NCI-H510A treated with DMSO at 0.1 percent for 48 hours (cell line): ENCODE measurements around the gene GLUL.
"Not testable (repeated sequence)": the region's sequence is repeated elsewhere in the genome, so short reads cannot be mapped to it uniquely, and the experiment has no call there.

Experiments
- DNase-seq: peaks from one replicate; lab custom pipeline; 2025; lab: John Stamatoyannopoulos, UW

GLUL gene

DNA sequence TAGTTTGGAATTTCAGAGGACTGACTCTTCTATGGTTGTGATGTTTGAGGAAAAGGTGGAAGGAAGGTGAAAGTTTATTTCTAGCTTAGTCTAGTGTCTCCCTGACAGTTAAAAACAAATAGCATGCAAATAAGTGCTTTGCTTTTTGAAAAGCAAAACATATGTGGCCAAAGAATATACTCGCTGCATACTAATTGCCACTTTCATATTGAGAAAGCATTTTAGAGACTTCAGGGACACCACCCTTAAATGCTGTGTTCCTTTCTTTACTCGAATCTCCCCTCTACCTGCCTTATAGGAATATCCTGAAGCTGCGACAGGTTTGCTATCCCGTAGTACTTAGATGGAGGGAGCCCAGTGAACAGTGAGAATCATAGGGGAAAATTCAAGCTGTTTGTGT, 23.2 kb downstream of the GLUL start:
- no peak for DNase-seq

DNA sequence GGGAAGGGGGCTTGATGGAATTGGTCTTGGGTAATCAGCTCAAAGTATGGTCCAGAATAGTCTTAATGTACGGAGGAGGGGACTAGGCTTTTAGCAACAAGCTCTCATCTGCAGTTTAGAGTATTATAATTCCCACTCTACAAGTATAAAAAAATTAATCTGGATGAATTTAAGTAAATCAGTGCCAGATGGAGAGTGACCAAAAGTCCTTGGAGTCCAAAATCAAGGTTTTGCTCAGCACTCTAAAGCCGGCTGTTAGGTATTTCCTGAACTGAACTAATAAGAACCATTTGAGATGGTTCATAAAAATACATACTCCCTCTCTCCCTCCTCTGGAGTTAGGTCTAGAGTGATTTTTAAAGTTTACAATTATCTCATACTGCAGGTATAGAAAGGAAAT, 23.7 kb downstream of the GLUL start:
- no peak for DNase-seq

DNA sequence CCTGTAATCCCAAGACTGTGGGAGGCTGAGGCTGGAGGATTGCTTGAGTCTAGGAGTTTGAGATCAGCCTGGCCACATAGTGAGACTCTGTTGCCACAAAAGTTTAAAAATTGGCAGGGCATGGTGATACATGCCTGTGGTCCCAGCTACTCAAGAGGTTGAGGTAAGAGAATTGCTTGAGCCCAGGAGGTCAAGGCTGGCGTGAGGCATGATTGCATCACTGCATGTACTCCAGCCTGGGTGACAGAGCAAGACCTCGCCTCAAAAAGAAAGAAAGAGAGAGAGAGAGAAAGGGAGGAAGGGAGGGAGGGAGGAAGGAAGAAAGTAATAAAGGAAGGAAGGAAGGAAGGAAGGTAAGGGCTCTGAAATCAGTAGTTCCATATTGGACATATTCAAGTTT, 25.0 kb downstream of the GLUL start:
- no peak for DNase-seq

DNA sequence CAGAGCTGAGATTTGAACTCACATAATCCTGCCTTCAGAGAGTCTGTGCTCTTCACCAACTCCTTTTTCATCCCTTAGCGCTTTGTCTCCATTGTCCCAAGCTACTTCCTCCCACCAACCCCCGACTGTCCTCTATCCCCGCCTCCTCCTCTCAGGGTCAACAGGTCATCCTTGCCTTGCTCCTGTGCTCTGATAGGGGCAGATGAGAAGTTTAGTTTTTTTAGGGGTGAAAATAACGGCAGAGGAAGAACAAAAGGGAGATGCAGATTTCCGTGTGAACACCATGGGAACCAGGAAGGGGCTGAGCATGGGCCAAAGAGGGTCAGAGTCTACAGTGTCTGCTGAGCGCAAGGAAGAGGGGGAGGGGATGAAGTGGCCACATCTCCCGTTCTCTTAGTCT, 31.9 kb downstream of the GLUL start:
- DNase-seq = no peak

DNA sequence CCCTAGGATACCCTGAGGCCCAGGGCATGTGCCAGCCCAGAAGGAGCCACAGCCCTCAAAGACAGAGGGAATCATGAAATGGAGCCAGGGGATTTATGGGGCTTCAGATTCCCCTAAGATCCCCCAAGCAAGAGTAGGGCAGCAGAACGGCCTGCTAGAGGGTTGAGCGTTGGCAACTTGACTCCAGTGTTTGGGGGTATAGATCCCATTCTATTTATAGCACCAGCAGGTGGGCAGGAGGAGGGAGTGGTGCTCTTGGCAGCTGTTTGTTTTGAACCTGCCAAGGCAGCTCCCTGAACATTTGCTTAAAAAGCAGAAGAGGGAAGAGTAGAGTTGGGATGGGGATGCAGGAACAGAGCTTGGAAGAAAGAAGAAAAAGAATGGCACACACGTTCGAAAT, 33.7 kb downstream of the GLUL start:
- DNase-seq = peak; percentile 59

DNA sequence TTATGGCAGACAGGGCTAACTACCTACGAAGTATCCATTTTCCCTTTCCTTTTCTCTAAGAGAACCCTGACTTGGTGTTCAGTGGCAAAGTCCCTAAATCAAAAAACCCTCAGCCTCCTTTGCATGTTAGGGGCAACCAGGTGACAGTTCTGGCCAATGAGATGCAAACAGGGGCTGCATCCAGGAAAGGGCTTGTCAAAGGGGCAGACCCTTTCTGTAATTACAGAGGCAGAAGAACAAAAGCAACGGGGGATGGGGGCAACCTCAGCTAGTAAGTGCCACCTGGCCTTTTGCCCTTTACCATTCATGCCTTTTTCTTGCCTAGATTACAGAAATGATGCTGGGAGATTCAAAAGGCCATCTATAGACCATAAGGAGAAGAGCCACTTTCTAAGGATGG, 34.4 kb downstream of the GLUL start:
- DNase-seq = no peak

DNA sequence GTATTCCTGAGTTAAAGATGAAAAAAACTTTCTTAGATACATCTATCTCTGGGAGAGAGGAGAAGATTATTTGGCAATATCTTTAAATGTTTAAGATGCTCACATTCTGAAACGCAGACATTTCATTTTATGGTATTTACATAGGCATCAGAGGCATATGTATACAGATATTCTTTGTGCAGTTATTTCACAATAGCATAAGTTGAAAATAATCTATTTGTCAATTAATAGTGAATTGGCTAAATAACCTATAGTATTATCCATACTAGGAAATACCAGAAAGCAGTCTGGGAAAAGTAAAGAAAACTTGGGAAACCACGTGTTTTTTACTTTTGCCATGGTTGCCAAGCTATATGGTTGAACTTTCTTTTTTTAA, 35.9 kb downstream of the GLUL start:
- no peak for DNase-seq

DNA sequence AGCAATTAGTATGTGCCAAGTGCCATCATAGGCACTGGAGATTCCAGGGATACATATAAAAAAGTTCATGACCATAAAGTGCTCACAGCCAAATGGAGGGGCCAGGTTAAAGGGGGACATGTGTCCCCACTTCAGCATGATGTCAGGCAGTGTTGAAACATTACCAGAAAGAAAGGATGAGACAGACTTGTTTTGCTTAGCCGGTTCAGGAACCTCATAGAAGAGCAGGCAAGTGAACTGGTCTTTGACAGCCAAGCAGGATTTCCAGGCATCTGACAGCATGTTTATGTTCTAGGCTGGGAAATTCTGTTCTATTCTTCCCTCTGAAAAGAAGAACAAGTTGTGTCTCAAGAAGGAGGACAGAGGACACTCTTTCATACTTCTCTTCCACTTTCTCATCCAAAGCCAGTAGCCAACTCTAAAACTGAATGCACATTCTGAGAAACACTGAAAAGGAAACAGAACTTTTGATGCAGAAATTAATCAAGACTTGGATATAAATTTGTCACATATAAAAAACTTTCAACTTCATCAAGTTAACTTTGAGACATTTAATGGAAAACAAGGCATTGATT, 39.7 kb downstream of the GLUL start:
- no peak for DNase-seq

DNA sequence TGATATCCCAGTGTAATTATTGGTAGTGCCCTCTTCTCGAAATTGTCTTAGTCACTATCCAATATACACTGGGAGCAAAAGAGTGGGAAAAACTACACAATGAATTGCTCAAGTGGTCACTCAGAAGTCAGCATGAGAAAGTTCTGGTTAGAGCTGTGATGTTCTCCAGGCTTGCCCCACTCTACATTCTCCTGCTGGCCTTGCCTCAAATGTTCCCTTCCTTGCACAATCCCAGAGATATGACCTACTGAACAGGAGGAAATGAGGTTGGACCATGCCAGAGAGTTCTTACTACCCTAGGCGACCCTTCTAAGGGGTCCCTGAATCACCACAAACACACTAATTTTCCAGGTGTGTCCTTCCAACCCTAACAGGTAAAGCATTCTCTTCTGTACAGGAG, 40.8 kb downstream of the GLUL start:
- no peak for DNase-seq

DNA sequence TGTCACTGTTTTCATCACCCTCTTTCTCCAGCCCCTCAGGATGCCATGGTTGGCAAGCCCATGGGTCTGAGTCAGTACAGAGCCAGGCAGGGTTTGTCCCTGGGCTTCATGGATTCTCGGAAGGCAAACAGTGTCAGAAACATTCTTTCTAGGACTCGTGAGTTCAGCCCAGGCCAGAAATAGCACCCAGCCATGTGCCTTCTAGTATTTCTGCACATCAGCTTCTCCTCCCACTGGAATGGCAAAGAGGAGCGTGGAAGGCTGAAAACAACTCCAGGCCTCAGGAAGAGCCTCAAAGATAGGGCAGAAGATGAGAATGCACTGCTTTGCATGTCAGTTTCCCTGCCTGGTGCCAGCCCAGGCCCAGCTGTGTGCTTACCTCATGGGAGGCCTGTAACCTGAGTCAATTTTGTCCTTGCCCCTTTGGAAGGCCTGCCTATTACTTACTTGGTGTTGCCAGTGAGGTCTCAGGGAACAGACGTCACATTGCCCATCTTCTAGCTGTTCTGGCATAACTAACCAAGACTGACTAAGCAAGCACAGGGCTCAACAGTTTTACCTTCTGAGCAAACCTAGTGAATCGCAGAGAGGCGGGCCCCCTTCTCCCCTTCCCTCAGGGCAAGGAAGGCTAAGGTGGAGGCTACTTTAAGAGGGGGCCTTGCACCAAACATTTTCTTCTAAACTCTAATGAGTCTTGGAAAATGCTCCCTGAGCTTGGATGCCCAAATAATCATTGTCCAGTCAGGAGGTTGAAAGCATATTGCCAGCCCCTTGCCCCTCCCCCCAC, 42.4 kb downstream of the GLUL start:
- no peak for DNase-seq

DNA sequence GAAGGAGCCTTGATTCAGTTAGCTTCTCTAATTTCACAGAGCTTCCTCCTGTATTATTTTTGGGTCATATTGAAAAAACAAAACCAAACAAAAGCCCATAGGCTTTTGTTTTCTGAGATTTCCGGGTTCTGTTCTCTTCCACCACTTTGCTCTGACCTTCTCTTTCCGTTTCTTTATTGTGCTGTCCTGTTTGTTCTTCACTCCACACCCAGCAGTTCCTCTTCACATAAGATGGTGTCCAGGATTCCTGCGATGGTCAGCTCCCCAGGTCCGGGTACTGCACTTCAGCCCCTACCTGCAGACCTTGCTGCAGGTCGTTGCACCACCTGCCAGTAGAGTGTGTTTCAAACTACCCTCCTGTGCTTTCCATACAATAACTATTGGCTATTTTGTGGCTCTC, 44.6 kb downstream of the GLUL start:
- no peak for DNase-seq

DNA sequence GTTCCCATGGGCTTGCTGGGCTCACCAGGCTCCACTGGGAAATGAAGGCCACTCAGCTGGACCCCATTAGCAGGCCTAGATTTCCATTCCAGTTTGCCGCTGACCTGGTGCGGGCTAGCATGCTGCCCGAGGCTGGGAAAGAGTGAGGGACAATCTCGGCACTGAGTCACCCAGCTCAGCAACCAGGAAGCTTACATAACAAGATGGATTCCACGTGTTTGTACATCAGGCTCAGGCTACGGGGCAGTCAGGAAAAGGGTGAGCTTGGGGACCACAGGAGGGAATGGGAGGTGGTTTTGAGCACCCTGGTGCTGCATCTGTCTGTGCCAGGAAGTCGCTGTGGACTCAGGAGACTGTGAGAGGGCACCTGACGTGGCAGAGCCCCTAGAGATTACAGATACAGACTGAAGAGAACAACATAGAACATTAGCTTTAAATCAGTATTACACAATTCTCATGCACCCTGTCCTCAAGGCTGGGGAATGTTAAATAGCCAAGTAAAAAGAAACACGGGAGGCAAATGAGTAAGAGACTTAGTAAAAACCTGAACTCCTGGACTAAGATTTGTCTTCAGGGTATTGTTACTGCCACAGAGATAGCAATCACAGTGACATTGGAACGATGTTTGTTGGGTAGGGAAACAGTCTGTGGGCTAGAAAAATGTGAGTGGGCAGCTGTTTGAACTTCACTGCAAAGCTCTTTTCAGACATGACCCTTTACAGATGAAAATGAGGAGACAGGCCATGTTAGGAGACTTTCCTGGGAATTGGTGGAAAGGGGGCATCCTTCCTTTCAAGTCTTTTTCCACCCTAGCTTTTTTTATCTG, 51.1 kb downstream of the GLUL start:
- no peak for DNase-seq

DNA sequence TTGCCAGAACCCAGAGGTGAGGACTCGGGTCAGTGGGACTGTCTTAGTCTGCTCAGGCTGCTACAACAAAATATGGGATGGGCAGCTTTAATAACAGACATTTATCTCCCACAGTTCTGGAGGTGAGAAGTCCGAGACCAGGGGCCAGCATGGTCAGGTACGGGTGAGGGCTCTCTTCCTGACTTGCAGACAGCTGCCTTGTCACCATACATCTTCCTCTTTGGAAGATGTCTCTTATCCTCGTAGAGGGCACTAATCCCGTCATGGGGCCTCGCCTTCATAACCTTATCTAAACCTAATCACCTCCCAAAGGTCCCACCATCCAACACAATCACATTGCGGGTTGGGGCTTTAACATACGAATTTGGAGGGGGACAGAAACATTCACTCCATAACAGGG, 51.9 kb downstream of the GLUL start:
- no peak for DNase-seq

DNA sequence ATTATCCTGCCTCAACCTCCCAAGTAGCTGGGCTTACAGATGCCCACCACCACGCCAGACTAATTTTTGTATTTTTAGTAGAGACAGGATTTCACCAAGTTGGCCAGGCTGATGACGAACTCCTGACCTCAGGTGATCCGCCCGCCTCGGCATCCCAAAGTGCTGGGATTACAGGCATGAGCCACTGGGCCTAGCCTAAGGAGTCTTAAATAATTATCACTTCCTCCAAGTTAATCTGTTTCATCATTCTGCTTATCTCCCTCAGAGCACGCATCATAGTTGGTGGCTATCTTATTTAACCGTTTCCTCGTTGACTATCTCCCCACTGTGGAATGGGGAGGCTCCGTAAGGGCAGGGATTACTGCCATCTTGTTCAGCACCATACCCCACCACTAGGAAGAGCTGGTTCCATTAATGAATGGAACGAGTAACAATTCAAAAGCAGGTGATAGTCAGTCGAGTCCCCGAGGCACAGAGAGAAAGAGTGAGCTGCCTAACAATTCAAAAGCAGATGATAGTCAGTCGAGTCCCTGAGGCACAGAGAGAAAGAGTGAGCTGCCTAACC, 52.7 kb downstream of the GLUL start:
- no peak for DNase-seq

DNA sequence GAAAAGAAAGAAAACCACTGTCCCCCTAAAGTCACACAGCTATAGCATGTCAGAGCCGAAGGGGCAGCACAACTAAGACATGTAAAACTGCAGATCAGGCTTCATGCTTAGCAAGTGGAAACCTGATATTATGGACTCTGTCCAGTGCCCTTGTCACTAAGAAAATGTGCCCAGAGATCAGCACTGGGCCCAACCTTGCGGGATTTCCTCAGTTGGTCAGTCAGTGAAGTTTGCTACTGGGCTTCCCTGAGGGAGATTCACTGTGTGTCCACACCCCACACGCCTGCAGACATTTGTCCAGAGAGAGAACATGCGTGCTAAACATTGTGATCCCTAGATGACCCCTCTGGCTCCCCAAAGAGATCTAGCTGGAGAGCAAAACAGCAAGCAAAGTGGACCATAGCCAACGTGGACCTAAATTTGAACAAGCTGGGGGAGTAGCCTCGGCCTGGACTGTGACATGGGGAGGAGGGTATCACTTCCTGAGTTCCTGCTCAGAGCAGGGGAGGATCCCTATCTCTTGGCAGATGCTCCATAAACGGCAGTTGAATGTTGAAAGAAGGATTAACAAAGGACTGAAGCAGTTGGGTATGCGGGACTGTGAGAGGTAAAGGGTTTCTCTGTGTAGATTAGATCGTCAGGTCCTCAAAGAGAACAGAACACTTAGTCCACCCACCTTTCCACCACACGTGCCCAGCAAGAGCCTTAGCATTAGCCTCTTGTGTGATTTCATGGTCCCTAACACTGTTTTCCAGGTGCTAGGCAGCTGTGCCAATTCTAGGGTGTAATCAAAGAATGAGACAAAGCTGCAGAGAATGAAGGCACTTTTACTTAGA, 53.6 kb downstream of the GLUL start:
- peak; percentile 41 for DNase-seq

DNA sequence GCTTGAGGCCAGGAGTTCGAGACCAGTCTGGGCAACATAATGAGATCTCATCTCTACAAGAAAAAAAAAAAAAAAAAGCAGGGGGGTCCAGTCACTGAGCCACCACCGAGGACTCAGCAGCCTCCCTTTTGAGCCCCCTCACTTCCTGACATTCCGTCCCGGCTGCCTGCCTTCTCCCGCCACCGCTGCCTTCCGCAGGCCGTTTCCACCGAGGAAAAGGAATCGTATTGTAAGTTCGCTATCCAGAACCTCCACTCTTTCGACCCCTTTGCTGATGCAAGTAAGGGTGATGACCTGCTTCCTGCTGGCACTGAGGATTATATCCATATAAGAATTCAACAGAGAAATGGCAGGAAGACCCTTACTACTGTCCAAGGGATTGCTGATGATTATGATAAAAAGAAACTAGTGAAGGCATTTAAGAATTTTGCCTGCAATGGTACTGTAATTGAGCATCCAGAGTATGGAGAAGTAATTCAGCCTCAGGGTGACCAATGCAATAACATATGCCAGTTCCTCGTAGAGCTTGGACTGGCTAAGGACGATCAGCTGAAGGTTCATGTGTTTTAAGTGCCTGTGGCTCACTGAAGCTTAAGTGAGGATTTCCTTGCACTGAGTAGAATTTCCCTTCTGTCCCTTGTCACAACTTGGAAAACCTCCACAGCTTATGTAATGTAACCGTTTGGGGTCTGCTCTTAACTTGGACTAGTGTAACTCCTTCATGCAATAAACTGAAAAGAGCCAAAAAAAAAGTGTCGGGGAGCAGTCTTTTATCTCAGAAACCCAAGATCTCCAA, 55.6 kb downstream of the GLUL start:
- no peak for DNase-seq

DNA sequence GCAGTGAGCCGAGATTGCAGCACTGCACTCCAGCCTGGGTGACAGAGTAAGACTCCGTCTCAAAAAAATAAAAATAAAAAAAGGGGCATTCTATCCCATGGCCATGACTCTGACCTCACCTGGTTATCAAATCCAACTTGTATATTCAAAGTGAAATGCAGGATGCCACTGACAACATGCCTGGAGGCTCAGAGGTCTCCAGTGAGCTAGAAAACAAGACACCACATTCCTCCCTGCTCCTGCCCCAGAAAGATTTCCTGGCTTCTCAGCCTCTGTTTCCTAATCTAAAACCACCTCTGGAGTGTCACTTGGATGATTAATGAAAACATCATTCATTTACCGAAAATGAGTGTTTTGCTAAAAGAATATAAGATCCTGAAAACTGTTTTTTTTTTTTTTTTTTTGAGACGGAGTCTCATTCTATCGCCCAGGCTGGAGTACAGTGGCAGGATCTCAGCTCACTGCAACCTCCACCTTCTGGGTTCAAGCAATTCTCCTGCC, 58.5 kb downstream of the GLUL start:
- DNase-seq = not testable (repeated sequence)

DNA sequence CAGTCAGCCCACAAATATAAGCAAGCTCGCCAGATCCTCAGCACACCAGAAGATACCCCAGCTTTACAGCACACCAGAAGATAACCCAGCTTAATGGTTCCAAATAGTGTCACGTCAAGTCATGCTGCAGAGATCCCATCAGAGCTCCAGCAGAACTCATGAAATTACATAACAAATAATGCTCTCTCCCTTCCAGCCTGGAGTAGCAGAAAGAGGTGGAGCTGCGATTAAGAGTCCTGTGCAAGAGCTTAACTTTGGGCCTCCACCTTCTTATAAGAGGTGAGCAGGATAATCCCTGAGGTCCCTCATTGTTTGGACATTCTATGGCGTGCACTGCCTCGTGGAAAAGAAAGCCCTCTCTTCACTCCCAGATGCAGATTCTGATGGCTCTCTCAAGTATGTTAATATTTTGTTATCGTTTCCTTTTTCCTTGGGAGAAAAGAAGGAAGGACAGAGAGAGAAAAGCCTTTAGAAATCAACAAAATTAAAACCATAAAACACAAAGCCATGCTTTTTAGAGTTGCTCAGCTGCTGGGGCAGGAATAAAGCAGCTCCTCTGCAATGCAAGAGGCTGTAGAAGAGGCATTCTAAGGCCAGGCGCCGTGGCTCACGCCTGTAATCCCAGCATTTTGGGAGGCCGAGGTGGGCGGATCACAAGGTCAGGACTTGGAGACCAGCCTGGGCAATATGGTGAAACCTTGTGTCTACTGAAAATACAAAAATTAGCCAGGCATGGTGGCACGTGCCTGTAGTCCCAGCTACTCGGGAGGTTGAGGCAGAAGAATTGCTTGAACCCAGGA, 59.1 kb downstream of the GLUL start:
- DNase-seq = no peak
